ENCODE results near the gene NNT.

The NNT gene

DNA sequence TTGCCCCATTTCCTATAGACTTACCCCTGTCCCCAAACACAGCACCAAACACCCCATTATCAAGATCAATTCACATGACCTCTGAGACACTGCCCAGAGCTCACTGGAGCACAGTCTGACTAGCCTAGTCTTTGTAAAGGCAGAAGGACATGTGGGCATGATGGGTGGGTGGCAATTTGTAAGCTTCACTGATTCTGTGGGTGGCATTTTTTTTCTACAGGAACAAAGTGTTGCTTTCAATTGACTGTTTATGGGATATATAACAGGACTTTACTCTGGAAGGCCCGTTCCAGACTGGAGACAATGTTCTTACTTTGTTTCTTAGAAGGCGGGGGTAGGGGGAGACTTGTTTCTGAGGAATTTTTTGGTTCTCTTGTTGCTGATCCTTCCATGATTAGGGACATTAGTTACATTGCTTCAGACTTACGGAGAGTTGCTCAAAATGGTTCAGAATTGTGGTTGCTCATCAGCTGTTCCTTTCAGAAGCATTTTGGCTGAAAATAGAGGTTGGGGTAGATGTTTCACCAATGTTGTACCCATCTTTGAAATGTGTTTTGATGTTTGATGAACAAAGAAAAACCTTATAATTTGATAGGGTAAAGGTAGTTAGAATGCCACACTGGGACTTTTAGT lies 20.2 kb downstream of the NNT start:
- TF ChIP-seq, protein P1, sequence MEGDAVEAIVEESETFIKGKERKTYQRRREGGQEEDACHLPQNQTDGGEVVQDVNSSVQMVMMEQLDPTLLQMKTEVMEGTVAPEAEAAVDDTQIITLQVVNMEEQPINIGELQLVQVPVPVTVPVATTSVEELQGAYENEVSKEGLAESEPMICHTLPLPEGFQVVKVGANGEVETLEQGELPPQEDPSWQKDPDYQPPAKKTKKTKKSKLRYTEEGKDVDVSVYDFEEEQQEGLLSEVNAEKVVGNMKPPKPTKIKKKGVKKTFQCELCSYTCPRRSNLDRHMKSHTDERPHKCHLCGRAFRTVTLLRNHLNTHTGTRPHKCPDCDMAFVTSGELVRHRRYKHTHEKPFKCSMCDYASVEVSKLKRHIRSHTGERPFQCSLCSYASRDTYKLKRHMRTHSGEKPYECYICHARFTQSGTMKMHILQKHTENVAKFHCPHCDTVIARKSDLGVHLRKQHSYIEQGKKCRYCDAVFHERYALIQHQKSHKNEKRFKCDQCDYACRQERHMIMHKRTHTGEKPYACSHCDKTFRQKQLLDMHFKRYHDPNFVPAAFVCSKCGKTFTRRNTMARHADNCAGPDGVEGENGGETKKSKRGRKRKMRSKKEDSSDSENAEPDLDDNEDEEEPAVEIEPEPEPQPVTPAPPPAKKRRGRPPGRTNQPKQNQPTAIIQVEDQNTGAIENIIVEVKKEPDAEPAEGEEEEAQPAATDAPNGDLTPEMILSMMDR (conservative IDR thresholded peaks at IDR 0.05; ENCODE audit: low read depth, low read length), result no peak
- no peak overlapping the region for H3K4me3 ChIP-seq (ENCODE audit: low read depth, low read length)
- no peak for DNase-seq (ENCODE audit: low read depth)

- no peak overlapping the region for H3K4me3 ChIP-seq (ENCODE audit: low read depth, low read length)
- DNase-seq (ENCODE audit: low read depth), result peak; percentile 84
- TF ChIP-seq, protein P1 (conservative IDR thresholded peaks at IDR 0.05; ENCODE audit: low read depth, low read length), result peak; percentile 94
Measured at GRCh38 chr5:43627028-43627427, 24.0 kb downstream of the NNT start.

DNA sequence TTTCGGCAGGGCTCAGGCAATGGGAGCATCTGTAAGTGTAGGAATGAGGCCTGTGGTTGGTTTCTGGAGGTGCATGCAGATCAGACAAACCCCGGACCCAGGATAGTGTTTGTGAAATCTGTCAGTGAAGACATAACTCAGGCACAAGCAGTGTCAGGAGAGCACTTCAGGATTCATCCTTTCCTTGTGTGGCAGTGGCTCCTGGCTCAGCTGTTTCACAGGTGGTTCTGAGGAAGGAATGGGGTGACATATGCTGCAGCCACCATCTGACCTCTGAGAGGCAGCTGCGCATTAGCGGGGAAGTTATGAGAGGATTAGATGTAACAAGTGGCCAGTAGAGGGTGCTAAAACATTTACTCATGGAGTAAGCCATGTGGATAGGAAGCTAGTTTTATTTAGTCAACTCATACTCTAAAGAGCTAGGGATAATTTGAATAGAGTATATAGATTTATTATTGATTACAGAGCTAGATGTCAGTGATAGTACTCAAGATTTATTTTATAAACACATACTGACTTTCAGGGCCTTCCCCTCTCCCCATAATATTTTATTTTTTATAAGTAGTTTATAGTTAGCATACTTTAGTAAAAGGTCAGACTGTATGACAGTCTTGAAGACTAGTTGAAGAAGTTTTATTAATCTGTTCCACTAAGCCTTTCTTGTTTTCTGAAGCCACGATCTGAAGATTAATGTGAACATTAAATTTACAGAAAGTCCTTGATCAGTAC lies 28.4 kb downstream of the NNT start:
- peak; percentile 91 for DNase-seq (ENCODE audit: low read depth)
- H3K4me3 ChIP-seq (ENCODE audit: low read depth, low read length), result no peak overlapping the region
- TF ChIP-seq, protein P1 (conservative IDR thresholded peaks at IDR 0.05; ENCODE audit: low read depth, low read length), result peak; percentile 72

DNA sequence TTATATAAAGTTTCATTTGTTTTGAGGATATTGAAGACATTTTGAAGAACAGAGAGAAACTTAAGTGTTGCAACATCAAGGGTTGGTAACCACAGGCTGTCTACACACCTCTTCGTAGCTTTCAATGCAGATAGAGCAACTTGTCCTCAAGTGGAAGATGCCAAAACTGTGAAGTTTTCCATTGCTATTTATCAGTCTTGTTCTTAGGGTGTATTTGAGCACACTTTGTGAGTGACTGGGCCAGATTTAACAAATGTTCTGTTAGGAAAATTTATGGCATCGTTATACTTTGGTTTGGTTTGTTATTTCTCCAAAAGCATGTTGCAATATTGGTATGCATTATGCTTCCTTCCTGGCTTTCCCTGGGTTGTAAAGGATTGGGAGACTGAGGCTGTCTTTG lies 31.6 kb downstream of the NNT start:
- DNase-seq (ENCODE audit: low read depth), result no peak
- H3K4me3 ChIP-seq (ENCODE audit: low read depth, low read length), result no peak overlapping the region

GRCh38 chr5:43635374-43635773 lies 32.4 kb downstream of the NNT start:
- DNase-seq (ENCODE audit: low read depth), result peak; percentile 31
- TF ChIP-seq, protein P1 (conservative IDR thresholded peaks at IDR 0.05; ENCODE audit: low read depth, low read length), result no peak
- no peak overlapping the region for H3K4me3 ChIP-seq (ENCODE audit: low read depth, low read length)

More for the DNA sequence above, 31.6 kb downstream of the NNT start:
- TF ChIP-seq, protein P1 (conservative IDR thresholded peaks at IDR 0.05; ENCODE audit: low read depth, low read length), result no peak

DNA sequence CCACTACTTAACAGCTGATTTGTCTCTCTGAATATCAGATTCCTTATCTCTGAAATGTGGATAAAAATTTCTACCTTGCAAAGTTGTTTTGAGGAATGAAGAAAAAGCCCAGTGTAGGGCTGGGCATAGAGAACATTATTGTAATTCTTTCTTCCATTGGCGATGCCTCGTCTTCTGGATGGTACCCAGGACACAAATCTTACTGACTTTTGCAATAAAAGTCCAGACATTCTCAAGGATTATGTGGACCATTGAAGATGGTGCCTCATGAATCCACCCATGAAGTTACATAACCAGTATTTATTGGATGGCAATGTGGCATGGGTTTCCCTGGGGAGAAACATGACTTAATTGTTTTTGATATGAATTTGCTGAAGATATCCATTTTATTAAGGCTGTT lies 33.1 kb downstream of the NNT start:
- H3K4me3 ChIP-seq (ENCODE audit: low read depth, low read length), result no peak overlapping the region
- TF ChIP-seq, protein P1 (conservative IDR thresholded peaks at IDR 0.05; ENCODE audit: low read depth, low read length), result no peak
- no peak for DNase-seq (ENCODE audit: low read depth)

DNA sequence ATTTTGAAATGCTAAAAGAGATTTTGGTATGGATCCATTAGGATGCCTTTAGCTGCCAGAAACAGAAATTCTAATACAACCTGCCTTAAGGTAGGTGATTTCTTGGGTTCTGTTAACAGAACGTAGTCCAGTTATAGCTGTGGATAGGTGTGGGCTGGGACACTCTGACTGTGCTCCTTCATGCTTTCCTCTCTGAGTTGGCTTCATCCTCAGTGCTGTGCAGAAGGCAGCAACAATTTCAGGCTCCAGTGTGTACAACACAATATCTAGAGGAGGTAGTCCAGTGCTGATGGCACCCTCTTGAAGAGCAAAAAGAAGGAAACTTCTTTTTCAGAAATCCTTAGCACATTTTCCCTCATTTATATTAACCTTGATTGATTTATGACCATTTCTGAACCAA lies 34.4 kb downstream of the NNT start:
- no peak for DNase-seq (ENCODE audit: low read depth)
- H3K4me3 ChIP-seq (ENCODE audit: low read depth, low read length), result no peak overlapping the region
- TF ChIP-seq, protein P1 (conservative IDR thresholded peaks at IDR 0.05; ENCODE audit: low read depth, low read length), result no peak

Measured in choroid plexus epithelial cell (primary cell).